Stimulated activated naive CD4-positive, alpha-beta T cell treated with Interleukin-2 at 50 U/mL for 16 hours (primary cell): ENCODE results near the gene GIPC2.
"Not testable (repeated sequence)": the region's sequence is repeated elsewhere in the genome, so short reads cannot be mapped to it uniquely, and the experiment has no call there.

Experiments used
- DNase-seq: peaks from one replicate; lab custom pipeline; 2025; lab: John Stamatoyannopoulos, UW

GIPC2 gene, protein sequence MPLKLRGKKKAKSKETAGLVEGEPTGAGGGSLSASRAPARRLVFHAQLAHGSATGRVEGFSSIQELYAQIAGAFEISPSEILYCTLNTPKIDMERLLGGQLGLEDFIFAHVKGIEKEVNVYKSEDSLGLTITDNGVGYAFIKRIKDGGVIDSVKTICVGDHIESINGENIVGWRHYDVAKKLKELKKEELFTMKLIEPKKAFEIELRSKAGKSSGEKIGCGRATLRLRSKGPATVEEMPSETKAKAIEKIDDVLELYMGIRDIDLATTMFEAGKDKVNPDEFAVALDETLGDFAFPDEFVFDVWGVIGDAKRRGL

GRCh38 chr1:78045926-78046778 is at the start of gene GIPC2:
TSS of gene GIPC2 (plus strand) at chr1:78045966. CDS start at chr1:78046095, 129 bp downstream.
- DNase-seq: no peak

GRCh38 chr1:77996734-77997133 is 49.0 kb upstream of the GIPC2 start:
- no peak for DNase-seq

DNA sequence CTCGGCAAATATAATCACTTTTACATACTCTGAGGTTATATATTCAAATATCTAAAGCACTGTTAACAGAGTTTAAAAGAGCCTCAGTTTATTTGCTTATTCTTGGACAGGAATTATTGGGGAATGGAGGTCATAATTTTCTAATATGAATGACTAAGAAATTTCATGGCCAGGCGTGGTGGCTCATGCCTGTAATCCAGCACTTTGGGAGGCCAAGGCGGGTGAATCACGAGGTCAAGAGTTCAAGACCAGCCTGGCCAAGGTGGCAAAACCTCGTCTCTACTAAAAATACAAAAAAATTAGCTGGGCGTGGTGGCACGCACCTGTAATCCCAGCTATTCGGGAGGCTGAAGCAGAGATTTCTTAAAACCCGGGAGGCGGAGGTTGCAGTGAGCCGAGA is 45.2 kb upstream of the GIPC2 start:
- DNase-seq: not testable (repeated sequence)

DNA sequence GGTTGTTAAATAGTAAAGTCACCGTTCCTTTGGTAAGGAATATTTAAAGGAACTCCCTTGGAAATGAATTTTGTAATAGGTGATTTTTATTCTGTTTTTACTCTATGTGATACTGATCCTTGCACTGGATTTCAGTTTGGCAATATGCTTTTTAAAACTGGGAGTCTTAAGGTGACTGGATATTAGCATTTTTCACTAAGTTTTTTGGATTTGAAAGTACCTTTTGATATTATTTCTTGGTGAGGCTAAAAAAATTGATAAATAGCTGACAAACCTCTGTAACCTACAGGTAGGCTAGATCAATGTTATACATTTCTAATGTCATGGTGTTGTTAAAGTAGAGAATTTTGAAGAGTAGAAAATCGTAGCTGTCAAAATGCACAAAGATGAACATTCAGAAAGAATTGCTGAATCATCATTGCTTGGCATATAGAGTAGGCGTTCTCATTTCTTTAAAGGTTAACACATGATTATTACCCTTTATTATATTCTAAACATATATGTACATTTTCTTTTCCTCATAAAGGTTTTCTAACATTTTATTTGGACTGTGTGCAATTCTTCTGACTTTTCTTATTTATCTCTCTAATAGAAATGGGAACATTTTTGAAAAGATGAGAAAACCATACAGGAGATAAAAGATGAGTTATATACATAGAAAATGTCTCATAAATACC is 42.6 kb upstream of the GIPC2 start:
- DNase-seq: no peak

DNA sequence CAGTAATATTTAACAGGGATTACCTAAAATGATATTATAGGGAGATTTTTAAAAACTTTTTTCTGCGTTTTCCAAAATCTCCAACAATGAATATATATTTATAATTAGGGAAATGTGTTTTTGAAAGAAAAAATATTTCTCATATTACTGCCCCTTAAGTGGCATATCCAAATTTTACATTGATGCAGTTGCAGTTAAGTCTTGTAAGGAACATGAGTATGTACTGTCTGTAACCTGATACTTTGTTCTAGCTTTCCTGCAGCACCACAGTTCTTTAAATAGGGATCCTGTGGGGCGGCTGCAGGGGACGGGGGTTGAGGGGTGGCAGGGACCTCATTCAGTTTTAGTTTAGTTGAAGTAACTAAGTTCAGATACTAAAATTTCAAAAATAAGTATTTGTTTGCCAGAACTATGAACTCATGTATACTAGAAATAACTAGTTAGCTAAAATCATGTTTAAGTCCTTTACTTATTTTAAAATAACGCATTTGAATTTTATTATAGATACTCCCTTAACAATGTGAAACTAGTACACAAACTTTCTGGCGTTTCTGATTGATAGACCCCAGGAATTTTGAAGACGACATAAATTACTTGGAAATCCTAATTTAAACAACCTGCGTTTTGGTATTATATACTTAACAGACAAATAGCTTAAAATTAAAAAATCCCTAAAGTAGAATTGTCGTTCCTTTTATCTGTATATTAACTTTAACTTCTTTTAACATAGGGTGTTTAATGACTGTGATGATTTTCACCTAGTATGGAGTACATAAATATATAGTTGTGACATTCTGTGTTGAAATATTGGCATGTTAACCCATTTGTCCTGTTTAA is 41.7 kb upstream of the GIPC2 start:
- peak; percentile 22 for DNase-seq

DNA sequence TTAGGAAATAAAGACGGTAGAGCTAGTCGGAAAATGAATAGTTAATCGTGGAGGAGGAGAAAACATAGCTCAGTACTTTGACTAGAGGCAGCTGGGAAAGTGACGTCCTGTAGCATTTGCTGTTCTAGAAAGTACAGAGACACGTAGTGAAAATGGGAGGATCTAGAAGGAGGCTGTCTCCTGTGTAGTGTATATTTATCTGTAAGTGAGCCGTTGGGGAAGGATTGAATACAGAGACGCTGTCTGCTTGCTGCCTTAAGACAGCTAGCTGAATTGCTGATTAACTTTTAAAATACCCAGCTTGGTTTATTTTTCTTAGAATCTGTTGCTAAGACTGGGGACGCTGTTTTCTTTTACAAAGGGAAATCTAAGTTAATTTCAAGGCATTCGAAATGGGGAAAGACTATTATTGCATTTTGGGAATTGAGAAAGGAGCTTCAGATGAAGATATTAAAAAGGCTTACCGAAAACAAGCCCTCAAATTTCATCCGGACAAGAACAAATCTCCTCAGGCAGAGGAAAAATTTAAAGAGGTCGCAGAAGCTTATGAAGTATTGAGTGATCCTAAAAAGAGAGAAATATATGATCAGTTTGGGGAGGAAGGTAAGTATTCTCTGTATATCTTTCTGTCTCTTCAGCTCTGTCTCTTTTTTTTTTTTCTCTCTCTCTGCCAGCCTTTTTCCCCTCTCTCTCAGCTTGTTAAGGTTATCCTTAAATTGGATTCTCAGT is 40.9 kb upstream of the GIPC2 start, which contains the start of gene DNAJB4:
Gene DNAJB4, plus strand, starts transcription at position 221 of the 729 bp plus-strand sequence. Its CDS starts 172 bp downstream, at position 393.
- peak; percentile 45 for DNase-seq

GRCh38 chr1:78005448-78005722 is 40.4 kb upstream of the GIPC2 start:
- no peak for DNase-seq

GRCh38 chr1:78005755-78006154 is 40.0 kb upstream of the GIPC2 start:
- no peak for DNase-seq

DNA sequence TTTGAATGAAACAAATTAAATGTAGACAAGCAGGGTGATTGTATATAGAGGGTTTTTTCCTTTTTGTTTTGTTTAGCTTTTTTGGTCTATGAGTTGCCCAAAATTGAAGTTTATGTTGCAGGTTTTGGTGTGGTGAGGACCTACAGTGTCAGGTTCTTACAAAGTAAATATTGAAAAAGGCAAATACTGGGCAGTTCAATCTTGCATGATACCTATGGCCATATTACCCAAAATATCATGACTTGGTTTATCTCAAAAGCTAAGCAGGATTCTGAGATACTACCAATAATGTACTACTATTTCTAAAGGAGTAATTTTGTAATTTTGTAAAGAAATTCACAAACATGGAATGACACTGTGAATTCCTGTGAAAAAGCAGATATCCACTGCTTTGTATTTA is 39.2 kb upstream of the GIPC2 start:
- no peak for DNase-seq

- no peak for DNase-seq
These were observed 38.0 kb upstream of the GIPC2 start for GRCh38 chr1:78007677-78008341.

DNA sequence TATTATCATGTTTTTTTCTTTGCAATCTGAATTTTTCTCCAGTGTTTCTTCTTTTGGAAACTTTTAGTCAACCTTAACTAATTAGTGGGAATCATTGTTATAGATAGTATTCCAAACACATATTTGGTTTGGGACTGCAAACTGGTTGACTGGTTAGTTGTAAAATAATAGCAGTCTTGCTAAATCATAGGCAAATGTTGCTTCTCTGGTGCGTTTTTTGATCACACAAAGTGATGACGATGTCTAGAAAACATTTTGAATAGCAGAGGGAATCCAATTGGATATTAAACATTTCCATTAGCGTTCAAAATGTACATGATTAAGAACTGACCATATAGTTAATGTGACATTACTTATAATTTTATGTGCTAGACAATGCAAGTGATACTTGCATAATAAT is 36.5 kb upstream of the GIPC2 start:
- no peak for DNase-seq

DNA sequence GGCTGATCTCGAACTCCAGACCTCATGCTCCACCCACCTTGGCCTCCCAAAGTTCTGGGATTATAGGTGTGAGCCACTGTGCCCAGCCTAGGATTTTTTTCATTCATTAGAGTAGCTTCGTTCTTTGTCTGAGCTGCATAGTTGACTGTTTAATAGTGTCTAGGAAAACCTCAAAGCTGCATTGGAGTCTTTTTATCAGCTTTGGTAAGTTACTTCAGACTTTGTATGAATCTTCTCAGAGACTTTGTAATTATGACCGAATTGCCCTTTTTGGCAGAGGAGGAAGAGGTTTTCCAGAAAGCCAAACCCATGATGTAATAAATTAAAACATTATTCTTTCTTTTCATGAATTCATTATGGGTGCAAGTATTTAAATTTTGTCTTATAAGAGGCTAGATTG is 35.9 kb upstream of the GIPC2 start:
- DNase-seq: no peak

DNA sequence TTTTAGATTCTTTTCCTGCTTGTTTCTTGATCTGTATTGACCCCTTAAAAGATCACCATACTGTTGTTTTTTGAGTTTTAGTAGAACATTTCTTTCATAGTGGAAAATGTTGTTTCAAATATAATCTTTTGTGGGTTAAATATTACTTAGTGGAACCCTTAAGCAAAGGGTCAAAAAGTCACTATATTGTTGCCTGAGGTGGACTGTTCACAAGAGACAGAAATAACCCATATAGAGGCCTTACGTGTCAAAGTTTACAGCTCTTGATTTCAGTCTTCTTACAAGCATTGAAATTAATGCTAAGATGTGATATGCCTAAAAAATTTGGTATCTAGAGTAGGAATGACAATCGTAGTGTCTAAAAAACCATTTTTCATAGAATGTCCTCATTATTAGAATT is 34.7 kb upstream of the GIPC2 start:
- no peak for DNase-seq

DNA sequence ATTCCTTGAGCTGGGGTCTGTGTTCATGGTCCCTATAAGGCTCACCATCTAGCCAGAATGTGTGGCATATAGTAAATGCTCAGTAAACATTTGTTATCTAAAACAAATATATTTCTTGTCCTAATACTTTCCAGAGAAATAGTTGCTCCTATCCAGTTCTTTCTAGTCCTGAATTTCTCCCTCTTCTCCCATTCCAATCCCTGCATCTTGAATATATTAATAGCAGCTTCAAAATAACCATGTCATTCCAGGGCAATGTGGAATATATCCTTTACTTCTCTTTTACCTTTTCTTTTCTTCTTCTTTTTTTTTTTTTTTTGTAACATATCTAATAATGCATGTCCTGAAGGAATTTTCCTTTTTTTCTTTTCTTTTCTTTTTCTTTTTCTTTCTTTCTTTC is 30.6 kb upstream of the GIPC2 start:
- DNase-seq: no peak

GRCh38 chr1:78019024-78019423 is 26.7 kb upstream of the GIPC2 start:
- DNase-seq: no peak

DNA sequence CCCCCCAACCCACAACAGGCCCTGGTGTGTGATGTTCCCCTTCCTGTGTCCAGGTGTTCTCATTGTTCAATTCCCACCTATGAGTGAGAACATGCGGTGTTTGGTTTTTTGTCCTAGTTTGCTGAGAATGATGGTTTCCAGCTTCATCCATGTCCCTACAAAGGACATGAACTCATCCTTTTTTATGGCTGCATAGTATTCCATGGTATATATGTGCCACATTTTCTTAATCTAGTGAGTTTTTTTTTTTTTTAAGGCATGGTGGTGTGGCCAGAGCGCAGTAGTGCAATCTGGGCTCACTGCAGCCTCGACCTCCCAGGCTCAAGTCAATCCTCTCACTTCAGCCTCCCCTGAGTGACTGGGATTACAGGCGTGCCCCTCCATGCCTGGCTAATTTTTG is 24.6 kb upstream of the GIPC2 start:
- DNase-seq: not testable (repeated sequence)

- DNase-seq: no peak
These were observed 16.0 kb upstream of the GIPC2 start for GRCh38 chr1:78029793-78030192.

DNA sequence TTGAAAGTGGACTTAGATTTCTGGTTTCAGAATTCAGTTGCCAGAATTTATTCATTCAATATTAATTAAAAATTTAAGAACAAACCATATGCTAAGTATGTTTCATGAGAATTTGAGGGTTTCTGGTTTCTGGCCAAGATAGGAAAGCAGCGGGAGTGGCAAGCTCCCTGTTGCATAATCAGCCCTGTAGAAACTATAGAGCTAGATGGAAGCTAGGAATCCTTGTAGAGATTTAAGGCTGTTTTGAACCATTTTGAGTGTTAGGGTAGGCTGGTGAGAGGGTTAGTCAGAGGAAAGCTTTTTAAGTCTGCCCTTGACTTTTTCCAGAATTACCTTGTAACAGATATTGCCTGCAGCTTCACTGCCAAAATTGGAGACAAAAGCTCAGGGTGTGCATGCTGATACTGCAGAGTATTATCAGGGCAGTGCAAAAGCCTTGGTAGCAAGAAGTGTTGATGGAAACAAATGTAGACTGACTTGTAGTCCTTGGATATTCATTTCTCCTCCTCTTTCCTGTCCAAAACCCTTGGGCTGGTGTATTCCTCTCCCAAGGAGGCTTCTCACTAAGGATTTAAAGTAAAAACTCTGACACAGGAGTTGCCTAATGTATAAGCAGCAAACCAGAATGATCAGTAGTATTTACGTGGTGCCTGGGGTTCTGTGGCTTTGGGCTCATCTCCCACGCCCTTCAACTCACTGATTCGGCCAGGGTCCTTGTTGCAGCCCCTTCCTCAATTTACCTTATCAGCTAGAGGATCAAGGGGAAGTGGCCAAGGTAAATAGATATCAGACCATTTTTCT is 12.6 kb upstream of the GIPC2 start:
- no peak for DNase-seq

DNA sequence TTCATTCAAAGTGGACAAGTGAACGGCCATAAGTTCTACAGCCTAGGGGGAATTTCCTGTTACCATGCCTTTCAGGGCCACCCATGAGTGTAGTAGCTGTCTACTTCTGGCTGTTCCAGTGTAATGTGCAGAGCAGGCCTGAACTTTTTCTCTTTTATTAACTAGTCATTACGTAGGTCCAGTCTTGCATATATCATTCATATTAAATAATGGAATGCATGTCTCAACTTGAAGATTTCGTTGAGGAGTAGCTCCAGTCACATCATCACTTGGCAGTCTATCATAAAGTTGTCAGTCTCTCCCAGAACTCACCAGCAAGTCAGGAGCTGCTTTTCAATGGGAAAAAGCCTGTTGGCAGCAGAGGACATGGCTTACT is 12.0 kb upstream of the GIPC2 start:
- DNase-seq: no peak

- DNase-seq: no peak
These were observed 10.6 kb upstream of the GIPC2 start for GRCh38 chr1:78035121-78035520.
